Neural cell (in vitro differentiated cells): ENCODE data around the gene RAI14.

Experiments used
- CTCF ChIP-seq: fragments of 450-650 bp; IDR thresholded peaks from 2 replicates; pipeline ENCODE4 v1.5.1; 2014; ENCODE audit warnings: antibody characterized with exemption, mild to moderate bottlenecking, moderate library complexity; ENCODE audit not compliant: poor library complexity, severe bottlenecking
- EP300 ChIP-seq: fragments of 450-650 bp; conservative IDR thresholded peaks from 2 replicates; pipeline ENCODE4 v1.6.1; 2014; ENCODE audit warnings: antibody characterized with exemption, mild to moderate bottlenecking, moderate library complexity; ENCODE audit not compliant: poor library complexity, severe bottlenecking
- EZH2 ChIP-seq: fragments of 200-600, 300-800 bp; shearing (Covaris generic), sonication (generic); IDR thresholded peaks from 2 replicates; pipeline ENCODE4 v1.6.1; 2014; ENCODE audit warnings: antibody characterized with exemption, low read length, borderline replicate concordance, mild to moderate bottlenecking; ENCODE audit not compliant: insufficient read depth, poor library complexity, severe bottlenecking
- MXI1 ChIP-seq: fragments of 450-650 bp; conservative IDR thresholded peaks from 2 replicates; pipeline ENCODE4 v1.6.1; 2014; ENCODE audit warnings: antibody characterized with exemption, mild to moderate bottlenecking; ENCODE audit not compliant: poor library complexity, severe bottlenecking
- POLR2AphosphoS5 ChIP-seq: IDR thresholded peaks from 2 replicates; pipeline ENCODE4 v1.6.1; 2012
- RAD21 ChIP-seq: fragments of 450-650 bp; conservative IDR thresholded peaks from 2 replicates; pipeline ENCODE4 v1.6.1; 2014; ENCODE audit warnings: antibody characterized with exemption, mild to moderate bottlenecking, moderate library complexity
- REST ChIP-seq: IDR thresholded peaks from 2 replicates; pipeline ENCODE4 v1.6.1; 2012; ENCODE audit warnings: borderline replicate concordance
- TAF1 ChIP-seq: IDR thresholded peaks from 2 replicates; pipeline ENCODE4 v1.6.1; 2012; ENCODE audit warnings: low read depth

- TF ChIP-seq TAF1 (no peak), EZH2 (no peak), POLR2AphosphoS5 (no peak), CTCF (no peak), MXI1 (no peak), REST (no peak), EP300 (no peak), RAD21 (no peak)
These were observed 61.5 kb downstream of the RAI14 start for GRCh38 chr5:34717426-34718327.
